Activated CD8-positive, alpha-beta memory T cell treated with anti-CD3 and anti-CD28 coated beads for 24 hours (primary cell): ENCODE measurements around the gene GET3.

Experiments
- DNase-seq: peaks from one replicate; pipeline ENCODE4 v3.0.0-alpha.2; 2020

The GET3 gene

GRCh38 chr19:12782424-12783290 lies 45.4 kb downstream of the GET3 start:
- peak; percentile 96 for DNase-seq

- peak; percentile 83 for DNase-seq
Observed at GRCh38 chr19:12783291-12783848, 46.1 kb downstream of the GET3 start.

GRCh38 chr19:12783849-12784393 lies 46.6 kb downstream of the GET3 start:
- DNase-seq, result peak; percentile 62

- DNase-seq, result no peak
Observed at GRCh38 chr19:12784394-12784870, 47.1 kb downstream of the GET3 start.

- peak; percentile 67 for DNase-seq
Observed at GRCh38 chr19:12784871-12785430, 47.7 kb downstream of the GET3 start.

GRCh38 chr19:12785431-12786031 lies 48.2 kb downstream of the GET3 start:
- no peak for DNase-seq

GRCh38 chr19:12786141-12786870 lies 49.0 kb downstream of the GET3 start:
- DNase-seq, result peak; percentile 65

- DNase-seq, result no peak
Observed at GRCh38 chr19:12786952-12787351, 49.7 kb downstream of the GET3 start.

GRCh38 chr19:12787458-12787857 lies 50.2 kb downstream of the GET3 start:
- DNase-seq, result no peak

- no peak for DNase-seq
Observed at GRCh38 chr19:12788042-12788681, 50.9 kb downstream of the GET3 start.

GRCh38 chr19:12788682-12789097 lies 51.4 kb downstream of the GET3 start:
- peak; percentile 73 for DNase-seq

- no peak for DNase-seq
Observed at GRCh38 chr19:12789098-12789903, 52.0 kb downstream of the GET3 start.

- peak; percentile 96 for DNase-seq
Observed at GRCh38 chr19:12789904-12790619, 52.8 kb downstream of the GET3 start.

- DNase-seq, result peak; percentile 69
Observed at GRCh38 chr19:12790628-12791344, 53.5 kb downstream of the GET3 start.

- DNase-seq, result peak; percentile 98
Observed at GRCh38 chr19:12791345-12792050, 54.2 kb downstream of the GET3 start, which contains the start of gene JUNB. JUNB (plus strand) TSS chr19:12791486; CDS start chr19:12791772, 286 bp downstream.

- peak; percentile 90 for DNase-seq
Observed at GRCh38 chr19:12792051-12792852, 55.0 kb downstream of the GET3 start.

GRCh38 chr19:12792853-12793289 lies 55.6 kb downstream of the GET3 start:
- no peak for DNase-seq
